IMR-90 (cell line): Measurements from ENCODE around the gene IL36G. TPM values are rescaled to one million over a fixed set of nuclear protein-coding genes. Genes with fewer than 3 reads are reported as not detected.

ENCODE experiments used
- ATAC-seq: fragments of 200-7000 bp; cut with Tn5 transposase; 2 replicates; pipeline ENCODE4 v1.9.1; 2020; ENCODE audit warnings: low read depth, mild to moderate bottlenecking, moderate library complexity
- BruUV-seq: library from RNA; stranded (reverse); fragments of 400-500 nt; replicated peaks from 2 replicates; lab custom pipeline; 2021; lab: Mats Ljungman, UMichigan
- CTCF ChIA-PET: fragments of 300-600 bp; formaldehyde crosslinking; extraction: SDS; loops from one replicate; lab custom pipeline; 2021; ENCODE audit warnings: antibody characterized with exemption; lab: Yijun Ruan, JAX
- POLR2A ChIA-PET: fragments of 300-600 bp; sonication (Branson Sonifier 250); formaldehyde crosslinking; loops from one replicate; lab custom pipeline; 2022; ENCODE audit warnings: antibody characterized with exemption; ENCODE audit not compliant: unreplicated experiment; lab: Charles Lee
- DNase-seq: peaks from one replicate; pipeline ENCODE4 v3.0.0; 2013
- H2AFZ ChIP-seq: replicated peaks from 2 replicates; pipeline ENCODE3; 2013; ENCODE audit warnings: low read length, mild to moderate bottlenecking; ENCODE audit not compliant: poor library complexity
- H2AK5ac ChIP-seq: 2 replicates; pipeline ENCODE4 v1.6.1; 2013; ENCODE audit warnings: low read depth, low read length, inconsistent platforms
- H2AK9ac ChIP-seq: replicated peaks from 2 replicates; pipeline ENCODE3; 2013; ENCODE audit warnings: mild to moderate bottlenecking, low read depth, low read length, moderate library complexity; ENCODE audit not compliant: poor library complexity
- H2BK120ac ChIP-seq: 2 replicates; pipeline ENCODE4 v1.6.1; 2013; ENCODE audit warnings: low read depth, low read length, inconsistent platforms
- H2BK15ac ChIP-seq: 3 replicates; pipeline ENCODE4 v1.6.1; 2013; ENCODE audit warnings: low read depth, low read length, inconsistent platforms
- H2BK20ac ChIP-seq: 2 replicates; pipeline ENCODE4 v1.6.1; 2013; ENCODE audit warnings: low read depth, mild to moderate bottlenecking, inconsistent platforms, low read length, moderate library complexity
- H2BK5ac ChIP-seq: 2 replicates; pipeline ENCODE4 v1.6.1; 2013; ENCODE audit warnings: mild to moderate bottlenecking, low read depth, low read length, inconsistent platforms; ENCODE audit not compliant: poor library complexity, severe bottlenecking
- H3K14ac ChIP-seq: replicated peaks from 2 replicates; pipeline ENCODE4 v1.6.1; 2013; ENCODE audit warnings: low read depth, low read length, inconsistent platforms
- H3K18ac ChIP-seq: 2 replicates; pipeline ENCODE4 v1.6.1; 2013; ENCODE audit warnings: low read depth, low read length, control low read depth
- H3K23ac ChIP-seq: 2 replicates; pipeline ENCODE4 v1.6.1; 2013; ENCODE audit warnings: low read depth, low read length, inconsistent platforms
- H3K27ac ChIP-seq: 2 replicates; pipeline ENCODE4 v1.5.1; 2013; ENCODE audit warnings: mild to moderate bottlenecking, control low read depth, low read length; ENCODE audit not compliant: insufficient read depth
- H3K27me3 ChIP-seq: 2 replicates; pipeline ENCODE4 v1.6.1; 2013; ENCODE audit warnings: low read length; ENCODE audit not compliant: control insufficient read depth, insufficient read depth
- H3K36me3 ChIP-seq: 2 replicates; pipeline ENCODE4 v1.6.1; 2013; ENCODE audit warnings: low read length, mixed read lengths; ENCODE audit not compliant: control insufficient read depth, insufficient read depth
- H3K4ac ChIP-seq: 2 replicates; pipeline ENCODE4 v1.6.1; 2013; ENCODE audit warnings: low read depth, low read length, inconsistent platforms
- H3K4me1 ChIP-seq: 2 replicates; pipeline ENCODE4 v1.6.1; 2013; ENCODE audit warnings: low read length, mixed read lengths; ENCODE audit not compliant: control insufficient read depth, insufficient read depth
- H3K4me2 ChIP-seq: 2 replicates; pipeline ENCODE4 v1.6.1; 2013; ENCODE audit warnings: low read depth, mild to moderate bottlenecking, control low read depth, low read length, moderate library complexity
- H3K4me3 ChIP-seq: 2 replicates; pipeline ENCODE4 v1.5.1; 2013; ENCODE audit warnings: low read depth, mild to moderate bottlenecking, control low read depth, low read length, moderate library complexity; ENCODE audit not compliant: insufficient read depth
- H3K56ac ChIP-seq: 2 replicates; pipeline ENCODE4 v1.6.1; 2013; ENCODE audit warnings: low read length, inconsistent platforms; ENCODE audit not compliant: insufficient read depth; ENCODE audit errors: extremely low read depth
- H3K79me1 ChIP-seq, 2 experiments: 2 replicates each; pipeline ENCODE4 v1.6.1; 2013; ENCODE audit warnings: low read length in 2 of 2, inconsistent platforms in 1 of 2, low read depth in 1 of 2
- H3K9ac ChIP-seq: 2 replicates; pipeline ENCODE4 v1.6.1; 2013; ENCODE audit warnings: low read depth, low read length, control low read depth
- H3K9me1 ChIP-seq: 2 replicates; pipeline ENCODE4 v1.6.1; 2013; ENCODE audit warnings: low read length, inconsistent platforms; ENCODE audit not compliant: insufficient read depth
- H3K9me3 ChIP-seq: 2 replicates; pipeline ENCODE4 v1.6.1; 2013; ENCODE audit warnings: low read length; ENCODE audit not compliant: control insufficient read depth, insufficient read depth
- H4K20me1 ChIP-seq: 2 replicates; pipeline ENCODE4 v1.6.1; 2013; ENCODE audit warnings: low read length, inconsistent platforms; ENCODE audit not compliant: insufficient read depth
- H4K5ac ChIP-seq: 2 replicates; pipeline ENCODE4 v1.6.1; 2013; ENCODE audit warnings: mild to moderate bottlenecking, low read depth, low read length, control low read depth
- H4K8ac ChIP-seq, 2 experiments: 2 replicates each; pipeline ENCODE4 v1.6.1; 2013; ENCODE audit warnings: low read depth in 2 of 2, low read length in 2 of 2, control low read depth in 1 of 2, inconsistent platforms in 1 of 2
- H4K91ac ChIP-seq: 2 replicates; pipeline ENCODE4 v1.6.1; 2013; ENCODE audit warnings: low read depth, low read length, inconsistent platforms; ENCODE audit not compliant: insufficient read depth
- MAZ ChIP-seq: IDR thresholded peaks from 2 replicates; pipeline ENCODE4 v1.6.1; 2012; ENCODE audit warnings: low read depth, mild to moderate bottlenecking, low read length, improper control_type of control experiment, moderate library complexity, borderline replicate concordance
- MXI1 ChIP-seq: IDR thresholded peaks from 2 replicates; pipeline ENCODE4 v1.6.1; 2012; ENCODE audit warnings: low read depth, mild to moderate bottlenecking, low read length, moderate library complexity, borderline replicate concordance
- NFE2L2 ChIP-seq: fragments of 150-350 bp; IDR thresholded peaks from 2 replicates; pipeline ENCODE4 v1.6.1; 2016; ENCODE audit warnings: low read depth, mild to moderate bottlenecking, low read length
- RAD21 ChIP-seq: IDR thresholded peaks from 2 replicates; pipeline ENCODE4 v1.6.1; 2012; ENCODE audit warnings: low read length, improper control_type of control experiment
- SMC3 ChIP-seq: fragments of 150-350 bp; IDR thresholded peaks from 2 replicates; pipeline ENCODE4 v1.6.1; 2016; ENCODE audit warnings: low read depth, mild to moderate bottlenecking, antibody characterized with exemption, low read length, moderate library complexity
- WGBS, 2 experiments: methylation state at CpG; one replicate each; pipeline versions ENCODE4 v1.1.5 to v1.1.7; 2013; ENCODE audit warnings: missing lambda C conversion rate in 2 of 2; ENCODE audit not compliant: insufficient read length in 1 of 2; ENCODE audit errors: extremely low coverage in 2 of 2; 5-methylcytosine and 5-hydroxymethylcytosine counted together
- dilution Hi-C: fragments of 300-500 bp; cut with HindIII; formaldehyde crosslinking; loops from one replicate; pipeline ENCODE4 v1.14.3; 2018; ENCODE audit warnings: low sequenced_read_pairs; ENCODE audit not compliant: unreplicated experiment
- in situ Hi-C: fragments of 300-500 bp; cut with MboI; formaldehyde crosslinking; loops from 3 replicates; pipeline ENCODE4 v1.14.3; 2019; ENCODE audit warnings: low sequenced_read_pairs, inconsistent platforms, mixed read lengths
- intact Hi-C: fragments of 100-400 bp; cut with micrococcal nuclease; formaldehyde crosslinking; loops from 2 replicates; pipeline ENCODE4 v1.10.0; 2022
- polyA plus RNA-seq, 3 experiments: library from polyadenylated mRNA; depleted of rRNA; stranded (reverse); fragments of >200 nt; gene quantifications; 2 replicates each; pipeline ENCODE4 v1.2.3, GENCODE V29; 2012; ENCODE audit warnings: low replicate concordance in 1 of 3
- total RNA-seq: library from RNA; depleted of rRNA; stranded (reverse); fragments of >200 nt; gene quantifications from 2 replicates; pipeline ENCODE4 v1.2.3, GENCODE V29; 2012
- TF ChIP-seq, protein P1 (sequence below): fragments of 150-350 bp; IDR thresholded peaks from 2 replicates; pipeline ENCODE4 v1.6.1; 2016; ENCODE audit warnings: low read depth, mild to moderate bottlenecking, low read length, moderate library complexity, borderline replicate concordance
- TF ChIP-seq, protein P2 (sequence below): conservative IDR thresholded peaks from 2 replicates; pipeline ENCODE4 v1.5.1; 2012; ENCODE audit warnings: mild to moderate bottlenecking, low read depth, low read length, improper control_type of control experiment
- TF ChIP-seq, protein P3 (sequence below): fragments of 150-350 bp; IDR thresholded peaks from 2 replicates; pipeline ENCODE4 v1.6.1; 2017; ENCODE audit warnings: mild to moderate bottlenecking, antibody characterized with exemption, low read length, low read depth

IL36G gene
- total and polyA plus RNA-seq, 2 of the 4 experiments (the other 2 are of a cell fraction): not detected

DNA sequence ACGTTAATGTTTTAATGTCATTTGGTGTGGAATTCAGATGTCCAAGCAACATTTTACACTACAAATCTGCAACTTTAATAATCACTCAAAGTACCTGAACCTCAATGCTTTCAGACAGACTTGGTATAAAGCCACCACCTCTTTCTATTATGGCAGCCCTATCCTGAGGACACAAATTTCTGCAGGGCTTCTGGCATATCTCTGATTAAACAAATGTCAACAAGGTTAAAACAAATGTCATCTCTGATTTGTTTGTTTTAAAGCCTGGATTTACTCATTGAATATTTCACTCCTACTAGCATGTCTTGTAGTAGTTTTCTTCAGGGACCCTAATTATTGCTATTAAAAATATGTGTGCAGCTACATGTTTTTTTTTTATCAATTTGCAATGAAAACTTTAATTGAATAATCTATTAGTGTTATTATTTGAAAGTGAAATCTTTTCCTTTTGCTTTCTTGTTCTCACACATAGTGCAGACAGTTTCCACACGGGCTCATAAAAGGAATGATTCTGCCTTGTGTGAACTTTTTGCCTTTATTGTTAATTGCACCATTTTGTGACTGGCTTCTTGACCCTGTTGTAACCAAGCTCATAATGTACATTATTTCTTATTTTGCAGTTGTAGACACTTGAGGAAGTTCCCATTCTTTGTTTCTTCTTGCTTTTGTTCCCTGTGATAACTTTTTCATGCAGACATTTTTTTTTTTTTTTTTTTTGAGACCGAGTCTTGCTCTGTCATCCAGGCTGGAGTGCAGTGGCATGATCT is 36.8 kb upstream of the IL36G start (continued):
- TF ChIP-seq MXI1: no peak

DNA sequence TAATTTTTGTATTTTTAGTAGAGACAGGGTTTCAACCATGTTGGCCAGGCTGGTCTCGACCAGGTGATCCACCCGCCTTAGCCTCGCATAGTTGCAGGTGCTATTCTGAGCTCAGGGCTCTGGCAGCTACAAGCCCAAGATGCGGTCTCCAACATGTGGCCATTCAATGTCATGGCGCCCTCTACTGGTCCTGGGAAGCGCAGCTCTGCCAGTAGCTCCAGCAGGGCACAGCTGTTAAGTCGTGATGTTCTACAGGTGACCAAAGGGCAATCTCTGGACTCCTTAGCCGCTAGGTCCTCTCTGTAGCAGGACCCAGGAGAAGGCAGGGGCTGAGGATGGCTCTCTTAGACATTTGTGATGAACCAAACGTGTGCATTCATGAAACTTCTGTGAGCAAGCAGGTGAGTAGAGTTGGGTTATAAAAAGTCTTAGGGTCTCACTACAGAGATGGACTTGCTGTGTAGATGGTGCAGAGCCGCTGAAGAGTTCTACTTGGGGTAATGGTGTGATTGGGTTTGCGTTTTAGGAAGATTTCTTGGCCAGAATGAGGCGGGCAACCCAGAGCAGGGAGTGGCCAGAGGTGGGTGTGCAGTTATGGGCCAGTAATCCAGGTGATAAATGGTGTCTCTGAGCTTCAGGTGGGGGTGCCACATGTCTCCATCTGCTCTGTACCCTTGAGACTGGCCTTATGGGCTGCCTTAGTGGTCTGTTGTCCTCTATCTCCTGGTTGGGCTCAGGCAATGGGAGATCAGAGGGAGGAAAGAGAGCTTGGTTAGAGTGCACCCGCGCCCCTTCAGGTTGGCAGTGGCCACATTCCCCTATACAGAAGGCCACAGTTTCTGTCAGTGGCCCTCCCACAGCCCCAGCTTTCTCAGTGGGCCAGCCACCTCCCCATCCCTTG is 35.8 kb upstream of the IL36G start:
- dilution Hi-C loops (no loop called here), intact Hi-C loops (loop anchor here (1.0 to 10.0 kb wide), 2 partner anchors 193 to 317 kb away; no protein-coding TSS in a partner anchor), in situ Hi-C loops (loop anchor here (10.0 kb wide), 1 partner anchor 317 kb away; no protein-coding TSS in a partner anchor)
- H3K4me1 ChIP-seq: no peaks in the 10 kb centered on the region
- no peaks in the 10 kb centered on the region for H3K79me1 ChIP-seq
- no peak overlapping the region for H4K91ac ChIP-seq
- no peak overlapping the region for H3K4me2 ChIP-seq
- H3K9me1 ChIP-seq: no peaks in the 10 kb centered on the region
- H3K14ac ChIP-seq: no peak overlapping the region
- peak; percentile 76 for DNase-seq
- H3K18ac ChIP-seq: no peak overlapping the region
- 8% methylated on average over 10 of the region's 14 CpGs; no CpG with 5 or more reads in 1 of the 2 experiments for WGBS, 2 experiments
- H3K56ac ChIP-seq: no peak overlapping the region
- H2AK5ac ChIP-seq: no peak overlapping the region
- ChIA-PET POLR2A (no interaction called here), CTCF (interaction anchor here (0.6 to 4.2 kb wide), 34 partner anchors 10 to 337 kb away, joined by 3 to 90 read pairs (median 4); no protein-coding TSS in a partner anchor)
- H2AFZ ChIP-seq: peak overlapping the region; percentile 3
- no peak overlapping the region for H2BK15ac ChIP-seq
- H3K4me3 ChIP-seq: no peak overlapping the region
- H2BK20ac ChIP-seq: no peak overlapping the region
- H3K27ac ChIP-seq: no peak overlapping the region
- no peak overlapping the region for H3K4ac ChIP-seq
- TF ChIP-seq RAD21 (peak; percentile 92), SMC3 (peak; percentile 86), NFE2L2 (no peak), MXI1 (no peak), MAZ (no peak)
- TF ChIP-seq, protein P1, sequence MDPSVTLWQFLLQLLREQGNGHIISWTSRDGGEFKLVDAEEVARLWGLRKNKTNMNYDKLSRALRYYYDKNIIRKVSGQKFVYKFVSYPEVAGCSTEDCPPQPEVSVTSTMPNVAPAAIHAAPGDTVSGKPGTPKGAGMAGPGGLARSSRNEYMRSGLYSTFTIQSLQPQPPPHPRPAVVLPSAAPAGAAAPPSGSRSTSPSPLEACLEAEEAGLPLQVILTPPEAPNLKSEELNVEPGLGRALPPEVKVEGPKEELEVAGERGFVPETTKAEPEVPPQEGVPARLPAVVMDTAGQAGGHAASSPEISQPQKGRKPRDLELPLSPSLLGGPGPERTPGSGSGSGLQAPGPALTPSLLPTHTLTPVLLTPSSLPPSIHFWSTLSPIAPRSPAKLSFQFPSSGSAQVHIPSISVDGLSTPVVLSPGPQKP: no peak
- TF ChIP-seq, protein P2, sequence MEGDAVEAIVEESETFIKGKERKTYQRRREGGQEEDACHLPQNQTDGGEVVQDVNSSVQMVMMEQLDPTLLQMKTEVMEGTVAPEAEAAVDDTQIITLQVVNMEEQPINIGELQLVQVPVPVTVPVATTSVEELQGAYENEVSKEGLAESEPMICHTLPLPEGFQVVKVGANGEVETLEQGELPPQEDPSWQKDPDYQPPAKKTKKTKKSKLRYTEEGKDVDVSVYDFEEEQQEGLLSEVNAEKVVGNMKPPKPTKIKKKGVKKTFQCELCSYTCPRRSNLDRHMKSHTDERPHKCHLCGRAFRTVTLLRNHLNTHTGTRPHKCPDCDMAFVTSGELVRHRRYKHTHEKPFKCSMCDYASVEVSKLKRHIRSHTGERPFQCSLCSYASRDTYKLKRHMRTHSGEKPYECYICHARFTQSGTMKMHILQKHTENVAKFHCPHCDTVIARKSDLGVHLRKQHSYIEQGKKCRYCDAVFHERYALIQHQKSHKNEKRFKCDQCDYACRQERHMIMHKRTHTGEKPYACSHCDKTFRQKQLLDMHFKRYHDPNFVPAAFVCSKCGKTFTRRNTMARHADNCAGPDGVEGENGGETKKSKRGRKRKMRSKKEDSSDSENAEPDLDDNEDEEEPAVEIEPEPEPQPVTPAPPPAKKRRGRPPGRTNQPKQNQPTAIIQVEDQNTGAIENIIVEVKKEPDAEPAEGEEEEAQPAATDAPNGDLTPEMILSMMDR: peak; percentile 90
- TF ChIP-seq, protein P3, sequence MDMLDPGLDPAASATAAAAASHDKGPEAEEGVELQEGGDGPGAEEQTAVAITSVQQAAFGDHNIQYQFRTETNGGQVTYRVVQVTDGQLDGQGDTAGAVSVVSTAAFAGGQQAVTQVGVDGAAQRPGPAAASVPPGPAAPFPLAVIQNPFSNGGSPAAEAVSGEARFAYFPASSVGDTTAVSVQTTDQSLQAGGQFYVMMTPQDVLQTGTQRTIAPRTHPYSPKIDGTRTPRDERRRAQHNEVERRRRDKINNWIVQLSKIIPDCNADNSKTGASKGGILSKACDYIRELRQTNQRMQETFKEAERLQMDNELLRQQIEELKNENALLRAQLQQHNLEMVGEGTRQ: no peak
- no peak overlapping the region for H3K23ac ChIP-seq
- no TSS peak for BruUV-seq
- H3K36me3 ChIP-seq: no peaks in the 10 kb centered on the region
- no peak overlapping the region for H4K8ac ChIP-seq
- H2BK120ac ChIP-seq: no peak overlapping the region
- no peak overlapping the region for H2AK9ac ChIP-seq
- H3K27me3 ChIP-seq: peaks cover 13% of the 10 kb centered on the region
- no peak overlapping the region for H3K9ac ChIP-seq
- peaks cover 12% of the 10 kb centered on the region for H3K9me3 ChIP-seq
- ATAC-seq: peak; percentile 95
- no peak overlapping the region for H4K5ac ChIP-seq
- no peaks in the 10 kb centered on the region for H4K20me1 ChIP-seq
- no peak overlapping the region for H2BK5ac ChIP-seq
